D721Med (cell line): ENCODE results near the gene PGF.

Experiments used
- DNase-seq: peaks from one replicate; pipeline ENCODE4 v3.0.0; 2011; ENCODE audit warnings: low spot score; ENCODE audit not compliant: insufficient read length
- FAIRE-seq: peaks from 2 replicates; lab custom pipeline; 2011; peaks lifted over from hg19 to GRCh38; lab: Jason Lieb, UNC
- TF ChIP-seq, protein P1 (sequence below): IDR thresholded peaks from 2 replicates; pipeline ENCODE4 v1.5.1; 2012; ENCODE audit warnings: mild to moderate bottlenecking, control low read depth; ENCODE audit not compliant: insufficient read depth; ENCODE audit errors: missing control alignments

Gene PGF

DNA sequence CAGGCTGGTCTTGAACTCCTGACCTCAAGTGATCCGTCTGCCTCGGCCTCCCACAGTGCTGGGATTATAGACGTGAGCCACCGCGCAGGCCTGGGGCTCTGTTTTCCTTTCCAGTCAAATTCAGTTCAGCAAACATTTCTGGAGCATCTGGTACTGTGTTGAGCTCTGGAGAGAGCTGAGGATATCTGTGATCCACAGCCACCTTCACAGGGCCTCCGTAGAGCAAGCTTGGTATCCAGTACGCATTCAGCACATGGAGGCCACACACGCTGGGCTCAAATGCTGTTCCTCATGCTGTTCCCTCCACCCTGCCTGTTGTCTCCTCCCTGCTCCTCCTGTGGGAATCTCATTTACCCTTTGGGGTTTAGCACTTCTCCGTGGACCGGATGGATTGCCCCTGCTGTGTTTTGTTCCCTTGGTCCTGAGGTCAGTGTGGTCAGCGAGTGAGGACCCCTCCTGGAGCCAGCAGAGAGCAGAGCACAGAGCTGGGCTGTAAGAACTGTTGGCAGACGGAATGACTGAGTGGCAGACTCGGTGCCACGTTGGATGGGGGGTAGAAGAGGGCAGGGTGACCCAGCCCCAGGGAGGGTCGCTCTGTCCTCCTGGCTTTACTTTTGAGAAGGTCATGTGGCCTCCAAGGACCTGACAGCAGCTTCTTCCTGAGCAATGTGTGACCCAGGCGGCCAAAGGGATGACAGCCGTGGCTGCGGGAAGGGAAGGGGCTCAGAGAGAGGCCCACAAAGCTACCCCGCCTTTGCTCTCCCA is 33.2 kb downstream of the PGF start:
- no peak for FAIRE-seq
- no peak for DNase-seq
- TF ChIP-seq, protein P1, sequence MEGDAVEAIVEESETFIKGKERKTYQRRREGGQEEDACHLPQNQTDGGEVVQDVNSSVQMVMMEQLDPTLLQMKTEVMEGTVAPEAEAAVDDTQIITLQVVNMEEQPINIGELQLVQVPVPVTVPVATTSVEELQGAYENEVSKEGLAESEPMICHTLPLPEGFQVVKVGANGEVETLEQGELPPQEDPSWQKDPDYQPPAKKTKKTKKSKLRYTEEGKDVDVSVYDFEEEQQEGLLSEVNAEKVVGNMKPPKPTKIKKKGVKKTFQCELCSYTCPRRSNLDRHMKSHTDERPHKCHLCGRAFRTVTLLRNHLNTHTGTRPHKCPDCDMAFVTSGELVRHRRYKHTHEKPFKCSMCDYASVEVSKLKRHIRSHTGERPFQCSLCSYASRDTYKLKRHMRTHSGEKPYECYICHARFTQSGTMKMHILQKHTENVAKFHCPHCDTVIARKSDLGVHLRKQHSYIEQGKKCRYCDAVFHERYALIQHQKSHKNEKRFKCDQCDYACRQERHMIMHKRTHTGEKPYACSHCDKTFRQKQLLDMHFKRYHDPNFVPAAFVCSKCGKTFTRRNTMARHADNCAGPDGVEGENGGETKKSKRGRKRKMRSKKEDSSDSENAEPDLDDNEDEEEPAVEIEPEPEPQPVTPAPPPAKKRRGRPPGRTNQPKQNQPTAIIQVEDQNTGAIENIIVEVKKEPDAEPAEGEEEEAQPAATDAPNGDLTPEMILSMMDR = no peak

DNA sequence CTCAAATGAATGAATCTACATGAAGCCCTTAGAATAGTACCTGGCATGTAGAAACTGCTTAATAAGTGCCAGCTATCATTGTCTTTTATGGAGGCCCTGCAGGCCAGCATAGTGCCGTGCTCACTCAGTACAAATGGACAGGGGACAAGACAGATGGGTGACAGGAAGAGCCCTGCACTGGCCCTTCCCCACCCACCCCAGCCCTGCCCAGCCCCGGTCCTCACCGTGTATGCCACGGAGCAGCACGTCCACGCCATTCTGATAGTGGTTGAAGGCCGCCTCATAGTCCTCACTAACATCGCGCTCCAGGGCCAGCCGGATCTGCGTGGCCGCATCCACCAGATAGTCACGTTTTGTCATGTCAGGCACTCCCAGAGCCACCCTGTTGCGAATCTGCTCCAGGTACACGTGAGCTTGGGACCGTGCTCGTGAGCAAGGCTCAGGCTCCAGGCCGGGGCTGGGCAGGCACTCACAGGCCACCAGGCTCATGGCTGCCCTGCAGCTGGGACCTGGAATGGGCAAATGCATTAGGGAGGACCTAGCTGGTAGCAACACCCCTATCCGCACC is 34.3 kb downstream of the PGF start:
- FAIRE-seq = no peak
- TF ChIP-seq, protein P1 = no peak
- no peak for DNase-seq

DNA sequence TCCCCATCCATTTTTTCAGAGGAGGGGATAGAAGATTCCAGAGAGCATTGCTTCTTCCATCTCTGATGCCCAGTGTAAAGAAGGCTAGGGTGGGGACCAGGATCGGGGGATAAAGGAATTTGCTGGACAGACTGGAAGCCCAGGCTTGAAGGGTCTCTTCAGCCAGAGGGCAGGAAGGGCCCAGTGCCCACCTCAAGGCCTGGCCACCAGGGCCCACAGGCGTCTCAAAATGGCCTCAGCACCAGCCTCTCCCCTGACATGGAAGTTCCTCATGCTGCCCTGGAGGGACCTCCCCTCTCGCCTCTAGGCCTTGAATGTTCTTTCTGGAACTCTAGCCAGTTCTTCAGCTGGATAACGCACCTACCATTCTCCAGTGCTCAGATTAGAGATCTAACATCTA is 35.1 kb downstream of the PGF start:
- TF ChIP-seq, protein P1 = no peak
- DNase-seq (no peak), FAIRE-seq (no peak)

DNA sequence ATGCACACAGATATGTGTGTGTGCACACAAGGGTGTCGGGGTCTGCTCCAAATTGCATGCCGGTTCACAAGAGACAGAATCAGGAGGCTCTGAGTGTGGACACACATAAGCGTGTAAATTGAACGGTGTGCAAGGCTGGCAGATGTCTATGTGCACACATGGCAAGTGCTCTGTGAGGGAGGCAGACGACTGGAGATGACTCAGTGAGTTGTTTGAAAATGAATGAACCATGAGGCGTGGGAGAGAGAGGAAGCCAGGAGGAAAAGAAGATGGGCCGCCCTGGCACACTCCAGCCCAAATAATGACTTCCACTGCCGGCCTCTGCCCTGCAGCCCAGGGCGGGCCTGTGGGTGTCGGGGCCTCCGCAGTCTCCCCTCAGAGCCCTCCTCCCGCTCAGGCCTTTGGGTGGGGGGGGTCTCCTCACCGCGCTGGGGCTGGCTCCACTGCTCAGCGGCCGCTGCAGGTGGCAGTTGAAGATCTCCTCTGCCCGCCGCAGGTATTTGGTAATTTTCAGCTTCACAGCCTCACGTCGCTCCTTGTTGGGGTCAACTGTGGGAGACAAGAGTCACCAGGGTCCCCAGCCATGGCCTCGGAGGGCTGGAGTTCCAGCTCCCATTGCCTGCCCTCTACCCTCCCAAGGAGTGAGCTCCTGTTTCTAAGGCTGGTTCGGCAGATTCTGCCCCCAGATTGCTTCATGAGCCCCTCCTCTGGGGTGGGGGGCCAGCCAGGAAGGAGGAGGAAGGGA is 35.8 kb downstream of the PGF start:
- DNase-seq (no peak), FAIRE-seq (no peak)
- TF ChIP-seq, protein P1 = no peak

DNA sequence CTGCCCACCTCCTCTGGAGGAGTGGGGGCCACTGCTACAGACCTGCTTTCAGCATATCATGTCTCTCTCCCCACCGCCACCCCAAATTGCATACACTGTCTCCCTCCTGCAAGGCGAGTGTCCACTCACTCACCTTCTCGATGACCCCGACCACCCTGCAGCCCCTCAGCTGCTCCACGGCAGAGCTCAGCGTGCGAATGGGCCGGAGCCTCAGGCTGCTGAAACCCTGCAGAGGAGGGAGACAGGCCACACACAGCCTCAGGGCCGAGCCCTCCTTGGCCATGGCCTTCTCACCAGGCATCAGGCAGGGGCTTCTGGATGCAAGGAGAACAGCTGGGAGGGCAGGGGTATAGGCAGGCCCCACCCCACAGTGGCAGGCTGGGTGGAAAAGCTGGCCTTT is 37.0 kb downstream of the PGF start:
- FAIRE-seq (no peak), DNase-seq (no peak)

GRCh38 chr14:74917646-74918081 is 37.7 kb downstream of the PGF start:
- FAIRE-seq (no peak), DNase-seq (no peak)
- TF ChIP-seq, protein P1 = no peak

More for the DNA sequence above, 37.0 kb downstream of the PGF start:
- TF ChIP-seq, protein P1 = no peak
